VCaP (cell line): ENCODE data around the gene GUCY2F.

Experiments used
- H3K27ac ChIP-seq: fragments of 450-650 bp; 2 replicates; pipeline ENCODE4 v1.5.1; 2017
- CTCF ChIP-seq: fragments of 450-650 bp; conservative IDR thresholded peaks from 2 replicates; pipeline ENCODE4 v1.5.1; 2017; ENCODE audit warnings: mild to moderate bottlenecking, moderate library complexity

The GUCY2F gene

GRCh38 chrX:109398061-109398460, 83.8 kb downstream of the GUCY2F start:
- no peak for TF ChIP-seq CTCF
- no peak overlapping the region for H3K27ac ChIP-seq

GRCh38 chrX:109393859-109394258, 88.0 kb downstream of the GUCY2F start:
- no peak for TF ChIP-seq CTCF

GRCh38 chrX:109392895-109393294, 89.0 kb downstream of the GUCY2F start:
- no peak for TF ChIP-seq CTCF
- H3K27ac ChIP-seq = no peak overlapping the region

More at GRCh38 chrX:109393859-109394258, 88.0 kb downstream of the GUCY2F start:
- H3K27ac ChIP-seq = no peak overlapping the region

GRCh38 chrX:109390556-109390955, 91.3 kb downstream of the GUCY2F start:
- no peak for TF ChIP-seq CTCF
- no peak overlapping the region for H3K27ac ChIP-seq

GRCh38 chrX:109389917-109390316, 92.0 kb downstream of the GUCY2F start:
- no peak for TF ChIP-seq CTCF
- no peak overlapping the region for H3K27ac ChIP-seq

GRCh38 chrX:109384699-109385098, 97.2 kb downstream of the GUCY2F start:
- H3K27ac ChIP-seq = no peak overlapping the region
- peak; percentile 36; the same call in 1 of the 2 replicates for TF ChIP-seq CTCF

- TF ChIP-seq CTCF = no peak
- H3K27ac ChIP-seq = no peak overlapping the region
These were observed 99.6 kb downstream of the GUCY2F start for GRCh38 chrX:109382332-109382731.

- H3K27ac ChIP-seq = no peak overlapping the region
- TF ChIP-seq CTCF = no peak
These were observed 103.6 kb downstream of the GUCY2F start for GRCh38 chrX:109378281-109378680.
